HEK293 (cell line): ENCODE data around the gene PARP11.

ENCODE experiments used
- GFI1B ChIP-seq: fragments of 450-650 bp; formaldehyde crosslinking; IDR thresholded peaks from 2 replicates; pipeline ENCODE4 v1.5.1; 2016; ENCODE audit warnings: missing biosample characterization, missing genetic modification characterization
- MYNN ChIP-seq: fragments of 450-650 bp; formaldehyde crosslinking; IDR thresholded peaks from 2 replicates; pipeline ENCODE4 v1.5.1; 2016; ENCODE audit warnings: missing biosample characterization, missing genetic modification characterization, borderline replicate concordance
- OSR2 ChIP-seq: fragments of 450-650 bp; formaldehyde crosslinking; IDR thresholded peaks from 2 replicates; pipeline ENCODE4 v1.5.1; 2016; ENCODE audit warnings: missing biosample characterization, missing genetic modification characterization
- PRDM1 ChIP-seq: fragments of 450-650 bp; formaldehyde crosslinking; IDR thresholded peaks from 2 replicates; pipeline ENCODE4; 2016; ENCODE audit warnings: missing biosample characterization, missing genetic modification characterization
- ZNF175 ChIP-seq: fragments of 450-650 bp; formaldehyde crosslinking; IDR thresholded peaks from 2 replicates; pipeline ENCODE4 v1.5.1; 2016; ENCODE audit warnings: missing biosample characterization, missing genetic modification characterization
- ZNF302 ChIP-seq: fragments of 450-650 bp; formaldehyde crosslinking; IDR thresholded peaks from 2 replicates; pipeline ENCODE4 v1.5.1; 2016; ENCODE audit warnings: missing biosample characterization, missing genetic modification characterization, low read depth
- ZNF626 ChIP-seq: fragments of 450-650 bp; sonication (Bioruptor Pico); formaldehyde crosslinking; IDR thresholded peaks from 2 replicates; pipeline ENCODE4 v1.5.1; 2018; ENCODE audit warnings: missing biosample characterization, missing genetic modification characterization, inconsistent platforms
- ZNF768 ChIP-seq: fragments of 450-650 bp; formaldehyde crosslinking; IDR thresholded peaks from 2 replicates; pipeline ENCODE4 v1.5.1; 2018; ENCODE audit warnings: missing biosample characterization, mild to moderate bottlenecking, missing genetic modification characterization
- TF ChIP-seq, protein P1 (sequence below): fragments of 450-650 bp; formaldehyde crosslinking; IDR thresholded peaks from 2 replicates; pipeline ENCODE4 v1.5.1; 2016; ENCODE audit warnings: missing biosample characterization, missing genetic modification characterization
- TF ChIP-seq, protein P2 (sequence below): fragments of 450-650 bp; formaldehyde crosslinking; IDR thresholded peaks from 2 replicates; pipeline ENCODE4 v1.5.1; 2016; ENCODE audit warnings: missing biosample characterization, missing genetic modification characterization

DNA sequence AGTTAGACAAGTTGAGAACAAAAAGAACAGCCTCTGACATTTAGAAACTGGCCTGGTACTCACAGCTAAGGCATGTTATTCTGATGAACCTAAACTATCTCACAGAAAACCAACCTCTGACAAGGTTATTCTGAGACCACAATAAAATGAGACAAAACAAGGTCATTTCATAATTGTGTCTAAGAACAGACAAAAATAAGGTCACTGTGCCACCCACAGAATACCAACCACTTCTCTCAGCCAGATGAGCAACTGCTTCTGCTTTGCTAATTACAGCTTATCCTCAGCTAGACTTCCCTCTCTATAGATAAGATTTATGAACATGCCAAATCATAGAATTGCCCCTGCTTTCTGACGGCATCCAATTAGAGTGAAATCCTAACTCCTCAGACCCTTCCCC, 68.1 kb downstream of the PARP11 start:
- TF ChIP-seq MYNN (tag by site-specific recombination) (no peak), OSR2 (tag by site-specific recombination) (no peak), PRDM1 (tag by site-specific recombination) (no peak), GFI1B (tag by site-specific recombination) (no peak), ZNF302 (no peak), ZNF175 (no peak), ZNF768 (tag by site-specific recombination) (no peak), ZNF626 (no peak)
- TF ChIP-seq, protein P1, sequence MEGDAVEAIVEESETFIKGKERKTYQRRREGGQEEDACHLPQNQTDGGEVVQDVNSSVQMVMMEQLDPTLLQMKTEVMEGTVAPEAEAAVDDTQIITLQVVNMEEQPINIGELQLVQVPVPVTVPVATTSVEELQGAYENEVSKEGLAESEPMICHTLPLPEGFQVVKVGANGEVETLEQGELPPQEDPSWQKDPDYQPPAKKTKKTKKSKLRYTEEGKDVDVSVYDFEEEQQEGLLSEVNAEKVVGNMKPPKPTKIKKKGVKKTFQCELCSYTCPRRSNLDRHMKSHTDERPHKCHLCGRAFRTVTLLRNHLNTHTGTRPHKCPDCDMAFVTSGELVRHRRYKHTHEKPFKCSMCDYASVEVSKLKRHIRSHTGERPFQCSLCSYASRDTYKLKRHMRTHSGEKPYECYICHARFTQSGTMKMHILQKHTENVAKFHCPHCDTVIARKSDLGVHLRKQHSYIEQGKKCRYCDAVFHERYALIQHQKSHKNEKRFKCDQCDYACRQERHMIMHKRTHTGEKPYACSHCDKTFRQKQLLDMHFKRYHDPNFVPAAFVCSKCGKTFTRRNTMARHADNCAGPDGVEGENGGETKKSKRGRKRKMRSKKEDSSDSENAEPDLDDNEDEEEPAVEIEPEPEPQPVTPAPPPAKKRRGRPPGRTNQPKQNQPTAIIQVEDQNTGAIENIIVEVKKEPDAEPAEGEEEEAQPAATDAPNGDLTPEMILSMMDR (tag by site-specific recombination) = no peak
- TF ChIP-seq, protein P2, sequence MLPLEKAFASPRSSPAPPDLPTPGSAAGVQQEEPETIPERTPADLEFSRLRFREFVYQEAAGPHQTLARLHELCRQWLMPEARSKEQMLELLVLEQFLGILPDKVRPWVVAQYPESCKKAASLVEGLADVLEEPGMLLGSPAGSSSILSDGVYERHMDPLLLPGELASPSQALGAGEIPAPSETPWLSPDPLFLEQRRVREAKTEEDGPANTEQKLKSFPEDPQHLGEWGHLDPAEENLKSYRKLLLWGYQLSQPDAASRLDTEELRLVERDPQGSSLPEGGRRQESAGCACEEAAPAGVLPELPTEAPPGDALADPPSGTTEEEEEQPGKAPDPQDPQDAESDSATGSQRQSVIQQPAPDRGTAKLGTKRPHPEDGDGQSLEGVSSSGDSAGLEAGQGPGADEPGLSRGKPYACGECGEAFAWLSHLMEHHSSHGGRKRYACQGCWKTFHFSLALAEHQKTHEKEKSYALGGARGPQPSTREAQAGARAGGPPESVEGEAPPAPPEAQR = no peak
